CD4-positive, alpha-beta T cell treated with Interferon gamma for 1 hour (primary cell): ENCODE data around the gene ENG.

Source experiments
- DNase-seq: peaks from one replicate; pipeline ENCODE4 v3.0.0-alpha.2; 2020

Gene ENG

DNA sequence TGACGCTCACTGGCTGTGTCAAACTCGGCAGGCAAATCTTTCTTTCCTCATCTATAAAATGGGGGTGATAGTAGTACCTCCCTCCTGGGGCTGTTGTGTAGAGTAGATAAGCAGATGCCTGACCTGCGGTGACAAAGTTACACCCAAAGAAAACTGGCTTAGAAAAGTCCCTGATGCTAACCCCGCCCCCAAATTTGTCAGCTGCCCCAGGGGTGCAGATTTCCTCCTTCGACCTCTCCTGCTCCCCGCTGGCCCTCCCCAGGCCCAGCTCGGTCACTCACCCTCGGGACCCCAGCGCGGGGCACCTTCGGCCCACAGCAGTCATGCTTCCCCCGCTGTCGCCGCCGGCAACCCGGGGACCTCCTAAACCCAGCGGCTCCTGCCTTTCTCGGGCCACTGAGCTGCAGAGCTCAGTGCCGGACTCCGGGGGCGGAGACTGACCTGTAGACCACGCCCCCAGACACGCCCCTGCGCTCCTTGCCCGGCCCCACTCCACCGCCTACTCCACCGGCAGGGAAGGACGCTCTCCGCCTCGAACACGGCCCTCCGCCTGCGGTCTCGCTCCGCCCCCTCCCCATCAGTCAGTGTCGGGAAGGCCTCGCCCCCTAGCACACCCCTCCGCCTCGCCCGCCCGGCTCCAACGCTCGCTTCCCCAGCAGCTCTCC, 83.4 kb downstream of the ENG start:
- DNase-seq: peak; percentile 97

DNA sequence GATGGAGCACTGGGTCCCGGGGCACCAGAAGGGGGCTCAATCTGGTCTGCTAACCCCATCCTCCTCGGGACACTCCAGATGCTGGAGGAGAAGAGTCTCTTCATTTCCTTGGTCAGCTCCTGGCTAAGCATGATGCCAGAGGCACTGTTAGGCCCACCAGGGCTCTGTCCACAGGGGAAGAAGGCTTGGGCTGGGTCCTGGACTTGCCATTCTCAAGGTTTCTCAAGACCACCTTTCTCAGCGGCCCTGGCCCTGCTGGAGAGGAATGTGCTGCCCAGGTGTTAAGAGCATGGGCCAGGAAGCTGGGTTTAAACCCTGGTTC, 83.9 kb downstream of the ENG start:
- no peak for DNase-seq

DNA sequence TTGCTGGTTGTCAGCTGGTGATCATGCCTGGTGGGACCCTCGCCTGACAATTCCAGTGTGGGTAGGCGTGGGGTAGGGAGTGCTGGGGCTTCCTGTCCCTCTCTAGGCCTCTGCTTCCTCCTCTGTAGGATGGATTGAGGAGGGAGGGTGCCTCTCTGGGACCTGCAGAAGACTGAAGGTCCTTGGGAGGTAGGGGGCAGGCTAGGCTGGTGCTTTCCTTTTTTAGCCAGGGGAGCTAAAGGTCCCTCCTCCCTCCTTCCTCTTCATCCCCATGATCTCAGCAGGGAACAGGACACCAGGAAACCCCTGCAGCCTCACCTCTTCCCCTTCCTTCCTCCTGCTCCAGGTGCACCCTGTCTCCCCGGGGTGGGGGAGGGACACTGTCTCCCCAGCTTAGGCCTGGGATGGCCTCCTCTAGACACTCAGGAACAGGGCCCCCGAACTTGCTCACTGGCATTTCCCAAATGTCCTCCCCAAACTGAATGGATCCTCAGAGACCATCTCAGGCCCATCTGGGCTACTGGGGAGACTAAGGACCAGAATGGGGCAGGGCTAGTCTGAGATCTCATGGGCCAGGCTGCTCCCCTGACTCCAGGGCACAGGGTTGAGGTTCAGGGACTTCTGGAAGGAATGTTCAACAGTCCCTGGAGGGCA, 84.4 kb downstream of the ENG start:
- DNase-seq: no peak

- no peak for DNase-seq
Measured at GRCh38 chr9:127769101-127769500, 85.4 kb downstream of the ENG start.

DNA sequence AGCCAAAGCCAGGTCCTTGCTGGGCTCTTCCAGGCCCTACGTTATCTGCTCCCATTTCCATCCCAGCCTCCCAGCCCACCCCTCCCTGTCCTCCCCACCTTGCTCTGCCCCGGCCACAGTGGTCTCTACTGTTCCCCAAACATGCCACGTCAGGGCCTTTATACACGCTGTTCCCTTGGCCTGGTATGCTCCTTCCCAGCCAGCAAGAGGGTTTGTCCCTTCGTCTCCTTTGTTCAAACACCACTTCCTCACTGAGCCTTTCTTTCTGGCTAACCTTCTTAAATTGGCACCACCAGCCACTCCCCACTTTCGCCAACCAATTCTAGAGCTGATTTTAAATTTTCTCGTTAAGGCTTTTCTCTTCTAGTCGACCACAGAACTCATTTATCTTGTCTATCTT, 85.8 kb downstream of the ENG start:
- DNase-seq: no peak

DNA sequence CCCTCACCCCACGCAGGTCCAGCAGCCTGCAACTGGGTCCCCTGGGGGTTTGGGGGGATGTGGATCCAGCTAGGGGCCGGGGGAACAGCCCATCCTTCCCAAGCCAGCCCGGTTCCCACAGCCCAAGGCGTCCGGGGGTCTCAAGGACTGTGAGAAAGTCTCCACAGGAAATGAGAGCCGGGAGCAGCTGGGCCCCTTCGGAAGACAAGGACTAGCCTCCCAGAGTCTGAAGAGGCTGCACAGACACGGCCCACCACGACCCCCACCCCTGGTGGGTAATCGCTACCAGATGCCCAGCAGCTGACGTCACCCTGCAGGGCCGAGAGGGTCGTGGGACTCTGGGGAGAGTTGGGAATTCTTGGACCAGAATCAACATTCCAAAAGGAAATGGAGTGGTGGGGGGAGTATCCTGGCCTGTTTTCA, 86.5 kb downstream of the ENG start:
- no peak for DNase-seq

- no peak for DNase-seq
Measured at GRCh38 chr9:127767410-127767809, 87.0 kb downstream of the ENG start.

DNA sequence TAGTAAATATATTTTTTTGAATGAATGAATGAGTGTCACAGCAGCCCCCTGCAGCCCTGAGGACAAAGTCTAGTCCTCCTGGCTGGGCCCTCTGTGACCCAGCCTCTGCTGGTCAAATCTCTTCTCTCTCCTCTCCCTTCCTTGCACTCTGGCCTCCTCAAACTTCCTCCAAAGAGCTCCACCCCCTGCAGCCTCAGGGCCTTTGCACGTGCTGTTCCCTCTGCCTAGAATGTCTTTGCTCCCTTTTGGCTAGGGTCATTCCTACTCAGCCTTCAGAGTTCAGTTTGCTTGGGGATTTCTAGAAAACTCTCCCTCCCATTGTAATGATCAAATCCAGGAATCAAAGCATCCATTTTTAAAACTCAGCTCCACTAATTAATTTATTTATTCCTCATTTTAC, 89.0 kb downstream of the ENG start:
- no peak for DNase-seq
